PC-3 (cell line): Measurements from ENCODE around the gene CDH13. TPM values are rescaled to one million over a fixed set of nuclear protein-coding genes. Genes with fewer than 3 reads are reported as not detected.

Experiments
- ATAC-seq: fragments of 200-7000 bp; cut with Tn5 transposase; 2 replicates; pipeline ENCODE4 v1.9.1; 2020; ENCODE audit warnings: mild to moderate bottlenecking, moderate library complexity
- BruUV-seq: library from RNA; stranded (reverse); fragments of 400-500 nt; replicated peaks from 2 replicates; lab custom pipeline; 2021; lab: Mats Ljungman, UMichigan
- CTCF ChIA-PET: fragments of 300-600 bp; sonication (Branson Sonifier 250); formaldehyde crosslinking; loops from one replicate; lab custom pipeline; 2022; ENCODE audit warnings: antibody characterized with exemption; lab: Charles Lee
- POLR2A ChIA-PET: fragments of 300-600 bp; sonication (Branson Sonifier 250); formaldehyde crosslinking; loops from one replicate; lab custom pipeline; 2022; ENCODE audit warnings: antibody characterized with exemption; ENCODE audit not compliant: unreplicated experiment; lab: Charles Lee
- DNase-seq: peaks from one replicate; pipeline ENCODE4 v3.0.0-alpha.2; 2015
- H2AFZ ChIP-seq: fragments of 300-600 bp; sonication (generic); 2 replicates; pipeline ENCODE4 v1.6.0; 2016; ENCODE audit warnings: antibody characterized with exemption, low read length
- H3F3A ChIP-seq: fragments of 300-600 bp; sonication (generic); one replicate; pipeline ENCODE4 v1.6.0; 2017; ENCODE audit warnings: antibody characterized with exemption, low read length, control low read depth, mild to moderate bottlenecking; ENCODE audit not compliant: unreplicated experiment
- H3K27ac ChIP-seq: fragments of 300-600 bp; sonication (generic); 2 replicates; pipeline ENCODE4 v1.5.1; 2016; ENCODE audit warnings: mild to moderate bottlenecking, low read length
- H3K27me3 ChIP-seq: fragments of 300-600 bp; sonication (generic); 2 replicates; pipeline ENCODE4 v1.6.1; 2016; ENCODE audit warnings: low read length, mixed read lengths
- H3K36me3 ChIP-seq: fragments of 300-600 bp; sonication (generic); 2 replicates; pipeline ENCODE4 v1.6.1; 2016; ENCODE audit warnings: low read depth, mixed run types, low read length, mixed read lengths
- H3K4me1 ChIP-seq: fragments of 300-600 bp; sonication (generic); 2 replicates; pipeline ENCODE4 v1.5.1; 2016; ENCODE audit warnings: low read length; ENCODE audit not compliant: insufficient read depth
- H3K4me2 ChIP-seq: fragments of 300-600 bp; sonication (generic); 2 replicates; pipeline ENCODE4 v1.6.0; 2016; ENCODE audit warnings: low read length
- H3K4me3 ChIP-seq: fragments of 300-600 bp; sonication (generic); 2 replicates; pipeline ENCODE4 v1.5.1; 2016; ENCODE audit warnings: mild to moderate bottlenecking, low read length, mixed read lengths
- H3K79me2 ChIP-seq: fragments of 300-600 bp; sonication (generic); 2 replicates; pipeline ENCODE4 v1.6.1; 2017; ENCODE audit warnings: low read length, mixed read lengths
- H3K9ac ChIP-seq: fragments of 300-600 bp; sonication (generic); 2 replicates; pipeline ENCODE4 v1.6.0; 2016; ENCODE audit warnings: mild to moderate bottlenecking, low read length
- H3K9me2 ChIP-seq: fragments of 300-600 bp; sonication (generic); replicated peaks from 2 replicates; pipeline ENCODE4 v1.6.1; 2016; ENCODE audit warnings: mixed run types, low read length, mixed read lengths
- H3K9me3 ChIP-seq: fragments of 300-600 bp; sonication (generic); 2 replicates; pipeline ENCODE4 v1.6.1; 2016; ENCODE audit warnings: low read length, mixed read lengths
- H4K20me1 ChIP-seq: fragments of 300-600 bp; sonication (generic); 2 replicates; pipeline ENCODE4 v1.6.1; 2016; ENCODE audit warnings: low read length, mixed read lengths
- CTCF ChIP-seq: fragments of 300-600 bp; sonication (generic); conservative IDR thresholded peaks from 2 replicates; pipeline ENCODE4 v1.5.1; 2017; ENCODE audit warnings: antibody characterized with exemption, low read depth, mild to moderate bottlenecking, low read length
- EZH2 ChIP-seq: fragments of 300-600 bp; sonication (generic); IDR thresholded peaks from one replicate; pipeline ENCODE4 v1.6.1; 2017; ENCODE audit warnings: antibody characterized with exemption, mild to moderate bottlenecking, low read length; ENCODE audit not compliant: unreplicated experiment
- EZH2phosphoT487 ChIP-seq: fragments of 300-600 bp; sonication (generic); IDR thresholded peaks from 2 replicates; pipeline ENCODE4 v1.6.1; 2018; ENCODE audit warnings: mild to moderate bottlenecking, antibody characterized with exemption, low read length, borderline replicate concordance
- intact Hi-C: fragments of 100-400 bp; cut with micrococcal nuclease; formaldehyde crosslinking; loops from 2 replicates; pipeline ENCODE4 v1.9.0; 2023
- total RNA-seq: library from RNA; depleted of rRNA; stranded (reverse); fragments of >200 nt; gene quantifications from 2 replicates; pipeline ENCODE4 v1.2.3, GENCODE V29; 2014

The CDH13 gene
- total RNA-seq, 1 experiment from 2014 or later, result 0.36 TPM

DNA sequence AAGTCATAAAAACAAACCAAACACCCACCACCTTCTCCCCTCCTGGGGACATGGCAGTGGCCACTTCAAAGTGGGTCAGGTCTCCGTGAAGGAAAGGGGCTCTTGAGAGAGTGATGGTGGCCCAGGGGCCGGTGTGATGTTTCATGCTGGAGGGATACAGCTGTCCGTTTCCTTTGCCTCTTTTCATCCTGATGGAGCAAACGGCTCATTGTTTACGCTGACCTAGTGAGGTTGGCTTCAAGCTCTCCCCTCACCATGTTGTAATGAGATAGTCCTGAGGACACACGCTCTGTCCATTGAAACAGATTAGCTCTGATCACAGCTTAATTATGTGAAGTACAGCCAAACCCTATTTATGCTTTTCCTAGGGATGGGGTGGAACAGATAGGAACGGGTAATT, 34.2 kb downstream of the CDH13 start:
- H3K9me2 ChIP-seq, result no peaks in the 10 kb centered on the region
- intact Hi-C loops, result no loop called here
- no peaks in the 10 kb centered on the region for H3F3A ChIP-seq
- H3K4me1 ChIP-seq, result no peaks in the 10 kb centered on the region
- no peak for ATAC-seq
- H3K9me3 ChIP-seq, result no peaks in the 10 kb centered on the region
- no peak overlapping the region for H3K27ac ChIP-seq
- H3K36me3 ChIP-seq, result no peaks in the 10 kb centered on the region
- no peaks in the 10 kb centered on the region for H4K20me1 ChIP-seq
- DNase-seq, result no peak
- no peak overlapping the region for H3K4me2 ChIP-seq
- peaks cover 28% of the 10 kb centered on the region for H3K27me3 ChIP-seq
- no peaks in the 10 kb centered on the region for H3K79me2 ChIP-seq
- ChIA-PET POLR2A (no interaction called here), CTCF (no interaction called here)
- no peak overlapping the region for H2AFZ ChIP-seq
- no peak overlapping the region for H3K9ac ChIP-seq
- no TSS peak for BruUV-seq
- no peak for TF ChIP-seq EZH2
- no peak for TF ChIP-seq CTCF
- TF ChIP-seq EZH2phosphoT487, result no peak
- H3K4me3 ChIP-seq, result no peak overlapping the region

DNA sequence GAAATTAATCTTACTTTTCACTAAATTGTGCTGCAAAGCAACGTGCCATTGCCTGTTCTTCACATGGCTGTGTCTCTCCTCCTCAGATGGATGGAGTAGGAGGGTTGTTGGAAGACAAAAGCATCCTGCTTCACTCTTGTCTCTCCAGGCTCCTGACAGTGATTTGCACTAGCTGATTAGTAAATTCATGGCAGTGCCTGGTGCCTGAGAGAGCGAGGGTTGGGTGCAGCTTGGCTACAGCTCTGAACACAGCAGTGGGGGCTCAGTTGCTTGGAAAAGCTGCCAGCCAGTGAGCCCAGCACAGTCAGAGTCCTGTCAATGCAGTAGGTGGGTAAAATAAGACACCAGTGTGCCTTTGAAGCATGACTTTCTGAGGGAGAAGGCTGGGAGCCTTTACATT, 37.4 kb downstream of the CDH13 start:
- no peaks in the 10 kb centered on the region for H3K4me1 ChIP-seq
- H3K36me3 ChIP-seq, result no peaks in the 10 kb centered on the region
- no TSS peak for BruUV-seq
- DNase-seq, result no peak
- H3K9me3 ChIP-seq, result no peaks in the 10 kb centered on the region
- no peaks in the 10 kb centered on the region for H3K79me2 ChIP-seq
- no peaks in the 10 kb centered on the region for H4K20me1 ChIP-seq
- H3K27ac ChIP-seq, result no peak overlapping the region
- H2AFZ ChIP-seq, result no peak overlapping the region
- no peak overlapping the region for H3K9ac ChIP-seq
- CTCF ChIA-PET, result no interaction called here
- no peak for TF ChIP-seq EZH2phosphoT487
- TF ChIP-seq CTCF, result no peak
- TF ChIP-seq EZH2, result no peak
- no peak overlapping the region for H3K4me2 ChIP-seq
- no peak for ATAC-seq
- H3K9me2 ChIP-seq, result no peaks in the 10 kb centered on the region
- no peak overlapping the region for H3K4me3 ChIP-seq
- peaks cover 33% of the 10 kb centered on the region for H3K27me3 ChIP-seq
- intact Hi-C loops, result no loop called here
- POLR2A ChIA-PET, result no interaction called here
- H3F3A ChIP-seq, result no peaks in the 10 kb centered on the region

DNA sequence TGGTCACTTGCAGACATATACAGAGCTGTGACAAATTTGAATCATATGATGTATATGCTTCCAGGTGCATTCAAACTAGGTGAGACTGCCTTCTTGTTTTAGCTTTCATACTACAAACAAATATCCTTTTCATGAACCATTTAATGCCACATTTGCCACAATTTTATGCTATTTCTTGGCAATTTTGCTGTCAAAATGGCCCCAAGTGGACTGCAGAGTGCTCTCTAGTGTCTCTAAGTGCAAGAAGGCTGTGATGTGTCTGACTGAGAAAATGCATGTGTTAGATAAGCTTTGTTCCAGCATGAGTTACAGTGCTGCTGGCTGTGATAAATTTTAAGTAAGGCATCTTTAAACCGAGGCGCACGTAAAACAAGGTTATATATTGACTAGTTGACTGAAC, 38.3 kb downstream of the CDH13 start:
- ChIA-PET CTCF (no interaction called here), POLR2A (no interaction called here)
- Histone ChIP-seq H3K4me2 (no peak overlapping the region), H3K9me2 (no peaks in the 10 kb centered on the region), H3K27me3 (peaks cover 40% of the 10 kb centered on the region), H3K4me3 (no peak overlapping the region), H3K79me2 (no peaks in the 10 kb centered on the region), H3K36me3 (no peaks in the 10 kb centered on the region), H3K27ac (no peak overlapping the region), H3K9ac (no peak overlapping the region), H3F3A (no peaks in the 10 kb centered on the region), H2AFZ (no peak overlapping the region), H4K20me1 (no peaks in the 10 kb centered on the region), H3K4me1 (no peaks in the 10 kb centered on the region), H3K9me3 (no peaks in the 10 kb centered on the region)
- BruUV-seq, result no TSS peak
- ATAC-seq (no peak), DNase-seq (no peak)
- intact Hi-C loops, result no loop called here
- no peak for TF ChIP-seq EZH2phosphoT487
- TF ChIP-seq EZH2, result no peak
- no peak for TF ChIP-seq CTCF
